Left ventricle myocardium inferior (tissue), 1 donor: Measurements from ENCODE around the gene CEACAM6. TPM values are rescaled to one million over a fixed set of nuclear protein-coding genes. Genes with fewer than 3 reads are reported as not detected.
A peak's percentile ranks its signal among the peaks of the same experiment; 100 is the strongest.

Experiments
- DNase-seq: peaks from one replicate; pipeline ENCODE4 v3.0.0-alpha.2; 2020
- H3K27ac ChIP-seq: fragments of 200-600 bp; replicated peaks from 2 replicates; pipeline ENCODE4 v1.8.0; 2021
- H3K27me3 ChIP-seq: fragments of 200-600 bp; 2 replicates; pipeline ENCODE4 v1.8.0; 2021; ENCODE audit warnings: low read depth
- H3K36me3 ChIP-seq: fragments of 200-600 bp; 2 replicates; pipeline ENCODE4 v1.8.0; 2021
- H3K4me1 ChIP-seq: fragments of 200-600 bp; 2 replicates; pipeline ENCODE4 v1.8.0; 2021
- H3K4me3 ChIP-seq: fragments of 200-600 bp; 2 replicates; pipeline ENCODE4 v1.8.0; 2021; ENCODE audit warnings: mild to moderate bottlenecking, moderate library complexity
- H3K9me3 ChIP-seq: fragments of 200-600 bp; replicated peaks from 2 replicates; pipeline ENCODE4 v1.8.0; 2021
- intact Hi-C: fragments of 100-400 bp; cut with micrococcal nuclease; formaldehyde crosslinking; loops from one replicate; pipeline ENCODE4 v1.11.0; 2022
- total RNA-seq: library from RNA; stranded (reverse); fragmentation: NEBNext Ultra II Directional; extraction: Animal tissue kit (Norgen Biotek cat#: 25700); gene quantifications from one replicate; pipeline ENCODE4 v1.2.1, GENCODE V29; 2021
- TF ChIP-seq, protein P1 (sequence below): fragments of 200-600 bp; IDR thresholded peaks from 2 replicates; pipeline ENCODE4 v1.8.0; 2021; ENCODE audit warnings: antibody characterized with exemption, mild to moderate bottlenecking, borderline replicate concordance
- donor health status: DM: no; HTN: yes; CAD: no; lungs with severe emphysema.

Gene CEACAM6
- total RNA-seq, 1 donor from 2014 or later: 0.11 TPM

DNA sequence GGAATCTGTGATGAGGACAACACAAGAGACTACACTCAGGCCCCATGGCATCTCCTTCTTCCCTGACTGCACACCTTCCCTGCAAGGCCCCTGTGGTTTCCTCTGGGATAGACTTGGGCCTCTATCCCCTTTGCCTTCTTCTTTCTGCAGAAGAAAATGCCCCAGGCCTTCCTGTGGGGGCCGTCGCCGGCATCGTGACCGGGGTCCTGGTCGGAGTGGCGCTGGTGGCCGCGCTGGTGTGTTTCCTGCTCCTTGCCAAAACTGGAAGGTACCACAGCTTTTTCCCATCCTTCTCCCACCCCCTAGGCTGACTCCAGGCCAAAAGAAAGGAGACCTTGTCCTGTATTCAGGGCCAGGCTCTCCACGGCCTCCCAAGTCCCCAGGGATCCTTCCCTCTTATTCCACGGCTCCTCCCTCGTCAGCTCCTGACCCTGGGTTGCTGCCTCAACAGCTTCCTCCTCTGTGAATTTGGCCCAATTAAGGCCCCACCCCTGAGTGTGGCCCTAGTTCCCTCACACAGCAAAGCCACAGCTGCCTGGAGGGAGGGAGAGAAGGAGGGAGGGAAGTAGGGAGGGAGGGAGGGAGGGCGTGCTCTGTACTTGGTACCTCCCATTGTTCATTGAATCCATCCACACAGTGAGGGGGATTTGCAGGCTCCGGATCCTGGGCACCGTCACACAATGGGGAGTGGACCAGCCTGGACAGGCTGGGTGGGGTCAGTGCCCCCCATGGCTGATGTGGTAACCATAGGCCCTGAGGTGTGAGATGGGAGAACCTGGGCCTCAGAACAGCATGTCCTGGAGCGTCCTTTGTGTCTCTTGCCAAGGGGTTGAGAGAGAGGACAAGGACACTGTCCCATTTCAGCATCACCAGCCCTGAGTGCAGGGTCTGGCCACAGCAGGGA, 53.6 kb downstream of the CEACAM6 start:
- Histone ChIP-seq H3K4me1 (no peaks in the 10 kb centered on the region), H3K36me3 (no peaks in the 10 kb centered on the region), H3K27me3 (peaks cover 84% of the 10 kb centered on the region), H3K9me3 (no peaks in the 10 kb centered on the region), H3K4me3 (no peak overlapping the region), H3K27ac (no peak overlapping the region)
- TF ChIP-seq, protein P1, sequence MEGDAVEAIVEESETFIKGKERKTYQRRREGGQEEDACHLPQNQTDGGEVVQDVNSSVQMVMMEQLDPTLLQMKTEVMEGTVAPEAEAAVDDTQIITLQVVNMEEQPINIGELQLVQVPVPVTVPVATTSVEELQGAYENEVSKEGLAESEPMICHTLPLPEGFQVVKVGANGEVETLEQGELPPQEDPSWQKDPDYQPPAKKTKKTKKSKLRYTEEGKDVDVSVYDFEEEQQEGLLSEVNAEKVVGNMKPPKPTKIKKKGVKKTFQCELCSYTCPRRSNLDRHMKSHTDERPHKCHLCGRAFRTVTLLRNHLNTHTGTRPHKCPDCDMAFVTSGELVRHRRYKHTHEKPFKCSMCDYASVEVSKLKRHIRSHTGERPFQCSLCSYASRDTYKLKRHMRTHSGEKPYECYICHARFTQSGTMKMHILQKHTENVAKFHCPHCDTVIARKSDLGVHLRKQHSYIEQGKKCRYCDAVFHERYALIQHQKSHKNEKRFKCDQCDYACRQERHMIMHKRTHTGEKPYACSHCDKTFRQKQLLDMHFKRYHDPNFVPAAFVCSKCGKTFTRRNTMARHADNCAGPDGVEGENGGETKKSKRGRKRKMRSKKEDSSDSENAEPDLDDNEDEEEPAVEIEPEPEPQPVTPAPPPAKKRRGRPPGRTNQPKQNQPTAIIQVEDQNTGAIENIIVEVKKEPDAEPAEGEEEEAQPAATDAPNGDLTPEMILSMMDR: no peak
- peak; percentile 31 for DNase-seq
- intact Hi-C loops: no loop called here

DNA sequence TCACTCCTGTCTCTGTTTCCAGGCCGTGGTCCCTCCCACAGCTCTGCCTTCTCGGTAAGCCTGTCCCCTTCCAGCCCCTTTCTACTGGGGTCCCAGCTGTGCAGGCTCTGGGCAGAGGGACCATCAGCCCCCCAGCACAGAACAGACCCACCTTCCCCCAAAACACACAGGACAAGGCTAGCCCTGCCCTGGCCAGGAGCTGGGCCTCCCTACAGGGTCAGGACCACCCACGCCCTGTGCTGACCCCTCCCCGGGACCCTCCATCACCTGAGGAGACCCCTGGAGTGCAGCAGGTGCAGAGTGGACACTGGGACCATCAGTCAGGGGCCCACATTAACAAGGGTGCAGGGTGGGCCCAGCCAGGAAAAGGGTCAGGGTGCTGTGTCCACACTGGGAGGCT, 55.0 kb downstream of the CEACAM6 start:
- H3K36me3 ChIP-seq: no peaks in the 10 kb centered on the region
- no peak overlapping the region for H3K4me3 ChIP-seq
- H3K4me1 ChIP-seq: no peaks in the 10 kb centered on the region
- intact Hi-C loops: no loop called here
- H3K27me3 ChIP-seq: peaks cover 83% of the 10 kb centered on the region
- TF ChIP-seq, protein P1: no peak
- DNase-seq: no peak
- peak overlapping the region; percentile 27 for H3K27ac ChIP-seq
- H3K9me3 ChIP-seq: no peaks in the 10 kb centered on the region

DNA sequence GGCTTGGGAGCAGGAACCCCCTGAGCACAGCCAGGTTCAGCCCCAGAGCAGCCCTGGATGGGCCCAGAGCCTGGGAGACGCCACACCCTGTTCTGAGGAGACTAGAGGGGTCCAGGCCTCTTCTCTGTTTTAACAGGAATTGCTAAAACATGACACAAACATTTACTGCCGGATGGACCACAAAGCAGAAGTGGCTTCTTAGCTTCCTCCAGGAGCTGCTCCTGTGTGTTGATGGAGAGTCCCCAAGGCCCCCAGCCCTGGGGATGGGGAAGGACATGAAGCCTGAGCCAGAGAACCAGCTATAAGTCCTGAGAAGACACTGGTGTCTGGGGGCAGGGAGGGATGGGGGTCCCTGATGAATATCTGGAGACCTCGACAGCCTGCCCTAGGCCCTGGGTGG, 55.7 kb downstream of the CEACAM6 start:
- DNase-seq: peak; percentile 26
- Histone ChIP-seq H3K9me3 (no peaks in the 10 kb centered on the region), H3K27me3 (peaks cover 83% of the 10 kb centered on the region), H3K36me3 (no peaks in the 10 kb centered on the region), H3K27ac (peak overlapping the region; percentile 30), H3K4me1 (no peaks in the 10 kb centered on the region), H3K4me3 (no peak overlapping the region)
- intact Hi-C loops: no loop called here
- TF ChIP-seq, protein P1: no peak

DNA sequence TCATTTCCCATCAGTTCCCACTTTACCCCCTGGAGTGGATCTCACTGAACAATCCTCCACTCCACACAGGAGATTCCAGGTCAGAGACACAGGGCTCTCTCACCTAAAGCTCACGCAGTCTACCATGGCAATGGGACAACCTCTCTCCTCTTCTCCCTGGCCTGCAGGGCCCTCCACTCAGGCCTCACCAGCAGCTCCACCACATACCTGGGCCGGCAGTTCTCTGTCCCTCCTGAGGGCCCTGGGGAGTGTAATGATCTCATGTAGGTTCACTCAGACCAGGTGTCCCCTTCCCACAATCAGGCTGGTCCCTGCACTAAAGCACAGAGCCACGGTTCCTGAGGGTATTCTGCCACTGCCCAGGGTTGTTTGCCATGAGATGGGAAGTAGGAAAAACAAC, 56.7 kb downstream of the CEACAM6 start:
- no peak for DNase-seq
- no peaks in the 10 kb centered on the region for H3K36me3 ChIP-seq
- TF ChIP-seq, protein P1: no peak
- intact Hi-C loops: no loop called here
- no peaks in the 10 kb centered on the region for H3K9me3 ChIP-seq
- peaks cover 79% of the 10 kb centered on the region for H3K27me3 ChIP-seq
- H3K4me1 ChIP-seq: no peaks in the 10 kb centered on the region
- H3K4me3 ChIP-seq: no peak overlapping the region
- H3K27ac ChIP-seq: no peak overlapping the region

DNA sequence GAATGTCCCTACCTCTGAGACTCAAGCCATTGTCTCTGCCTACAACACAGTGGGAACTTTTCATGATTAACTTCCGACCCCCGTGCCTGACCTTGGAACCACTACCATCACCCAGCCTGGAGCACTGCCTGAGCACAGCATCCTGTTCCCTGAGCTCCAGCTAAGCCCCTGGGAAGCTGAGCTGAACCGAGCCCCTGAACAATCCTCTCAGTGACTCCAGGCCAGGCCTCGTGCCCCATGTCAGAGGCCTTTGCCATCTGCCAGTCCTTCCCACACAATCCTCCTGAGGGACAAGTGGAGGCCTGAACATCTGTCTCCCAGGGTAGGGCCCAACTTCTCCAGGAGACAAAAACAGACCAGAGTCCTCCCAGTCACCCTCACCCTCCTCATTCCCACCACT, 58.6 kb downstream of the CEACAM6 start:
- H3K4me1 ChIP-seq: no peaks in the 10 kb centered on the region
- intact Hi-C loops: no loop called here
- H3K4me3 ChIP-seq: no peak overlapping the region
- DNase-seq: no peak
- H3K9me3 ChIP-seq: no peaks in the 10 kb centered on the region
- peaks cover 62% of the 10 kb centered on the region for H3K27me3 ChIP-seq
- TF ChIP-seq, protein P1: no peak
- H3K27ac ChIP-seq: no peak overlapping the region
- H3K36me3 ChIP-seq: no peaks in the 10 kb centered on the region
